K562 (cell line): ENCODE measurements around the gene SPATS2L. TPM values are rescaled to one million over a fixed set of nuclear protein-coding genes. Genes with fewer than 3 reads are reported as not detected.

Experiments used
- ATAC-seq: fragments of 200-7000 bp; cut with Tn5 transposase; 3 replicates; pipeline ENCODE4 v1.9.1; 2020; ENCODE audit warnings: moderate library complexity
- BruUV-seq: library from RNA; stranded (reverse); fragments of 400-500 nt; replicated peaks from 2 replicates; lab custom pipeline; 2021; lab: Mats Ljungman, UMichigan
- CTCF ChIA-PET: fragments of 300-600 bp; formaldehyde crosslinking; extraction: SDS; loops from one replicate; lab custom pipeline; 2021; ENCODE audit warnings: low intra/inter-chr PET ratio; lab: Yijun Ruan, JAX
- POLR2A ChIA-PET: fragments of 300-600, 350-650 bp; sonication (Branson Sonifier 250); formaldehyde crosslinking; extraction: SDS; loops from one replicate; lab custom pipeline; 2021; ENCODE audit warnings: antibody characterized with exemption, inconsistent platforms; lab: Yijun Ruan, JAX
- DNase-seq, 4 experiments: peaks; one replicate each; pipeline versions ENCODE4 v3.0.0 to v3.0.0-alpha.2; 2011 to 2018; ENCODE audit warnings: low spot score in 3 of 4, mixed read lengths in 3 of 4; ENCODE audit errors: extremely low read depth in 1 of 4
- FAIRE-seq: peaks from 2 replicates; lab custom pipeline; 2011; peaks lifted over from hg19 to GRCh38; lab: Jason Lieb, UNC
- H2AFZ ChIP-seq: 2 replicates; pipeline ENCODE4 v1.6.0; 2011; ENCODE audit warnings: low read depth, low read length, control low read depth, inconsistent platforms
- H3K27ac ChIP-seq: fragments of 200-600 bp; 3 replicates; pipeline ENCODE4 v1.8.0; 2011; ENCODE audit warnings: low read depth, mild to moderate bottlenecking, control low read depth, inconsistent platforms, low read length, moderate library complexity, mixed read lengths; ENCODE audit errors: extremely low read depth
- H3K27me3 ChIP-seq, 2 experiments: fragments of 300-600 bp in 1 of 2; 2 replicates in 1 of 2; 3 replicates in 1 of 2; pipeline versions ENCODE4 v1.6.0 to v1.8.0; 2011; ENCODE audit warnings: inconsistent platforms in 2 of 2, low read length in 2 of 2, mild to moderate bottlenecking in 1 of 2, mixed read lengths in 1 of 2, moderate library complexity in 1 of 2; ENCODE audit not compliant: control insufficient read depth in 2 of 2, insufficient read depth in 2 of 2
- H3K36me3 ChIP-seq: fragments of 300-600 bp; 3 replicates; pipeline ENCODE4 v1.8.0; 2011; ENCODE audit warnings: mild to moderate bottlenecking, low read length, inconsistent platforms; ENCODE audit not compliant: control insufficient read depth, insufficient read depth
- H3K4me1 ChIP-seq, 2 experiments: fragments of 200-600 bp in 1 of 2; replicated peaks in 1 of 2; 2 replicates in 1 of 2; 3 replicates in 1 of 2; pipeline versions ENCODE4 v1.5.1 to v1.8.0; 2011; ENCODE audit warnings: inconsistent platforms in 2 of 2, low read length in 2 of 2, mild to moderate bottlenecking in 1 of 2, mixed read lengths in 1 of 2, moderate library complexity in 1 of 2; ENCODE audit not compliant: control insufficient read depth in 2 of 2, insufficient read depth in 2 of 2
- H3K4me2 ChIP-seq: 2 replicates; pipeline ENCODE4 v1.6.1; 2011; ENCODE audit warnings: low read length, control low read depth, inconsistent platforms, mixed read lengths; ENCODE audit not compliant: insufficient read depth
- H3K4me3 ChIP-seq: fragments of 200-600 bp; sonication (generic), shearing (Covaris generic); 2 replicates; pipeline ENCODE4 v1.5.1; 2016; ENCODE audit warnings: control low read depth, inconsistent platforms
- H3K79me2 ChIP-seq: fragments of 200-600 bp; 3 replicates; pipeline ENCODE4 v1.8.0; 2011; ENCODE audit warnings: low read length, inconsistent platforms; ENCODE audit not compliant: control insufficient read depth, insufficient read depth
- H3K9ac ChIP-seq, 2 experiments: 2 replicates each; pipeline versions ENCODE4 v1.6.0 to v1.6.1; 2011; ENCODE audit warnings: low read depth in 2 of 2, low read length in 2 of 2, control low read depth in 1 of 2, inconsistent platforms in 1 of 2, mild to moderate bottlenecking in 1 of 2, mixed read lengths in 1 of 2; ENCODE audit not compliant: insufficient read depth in 1 of 2
- H3K9me1 ChIP-seq: one replicate; pipeline ENCODE4 v1.6.0; 2011; ENCODE audit warnings: inconsistent platforms, mild to moderate bottlenecking, low read length, moderate library complexity; ENCODE audit not compliant: control insufficient read depth, insufficient read depth
- H3K9me3 ChIP-seq: replicated peaks from 2 replicates; pipeline ENCODE4 v1.5.1; 2011; ENCODE audit warnings: low read depth, low read length, inconsistent platforms; ENCODE audit not compliant: control insufficient read depth, insufficient read depth
- H4K20me1 ChIP-seq: replicated peaks from 2 replicates; pipeline ENCODE4 v1.6.1; 2011; ENCODE audit warnings: low read length, inconsistent platforms, mixed read lengths; ENCODE audit not compliant: control insufficient read depth, insufficient read depth
- ARHGAP35 ChIP-seq: fragments of 450-650 bp; IDR thresholded peaks from 2 replicates; pipeline ENCODE4 v1.6.1; 2018; ENCODE audit not compliant: partially characterized antibody
- BHLHE40 ChIP-seq: IDR thresholded peaks from 2 replicates; pipeline ENCODE4 v1.6.1; 2011; ENCODE audit warnings: low read length, improper control_type of control experiment
- BMI1 ChIP-seq: fragments of 150-350 bp; IDR thresholded peaks from 2 replicates; pipeline ENCODE4 v1.6.1; 2014; ENCODE audit warnings: low read length
- MYC ChIP-seq, 2 experiments: fragments of 250-450 bp in 1 of 2; sonication (Bioruptor Pico) in 1 of 2; IDR thresholded peaks; 2 replicates each; pipeline versions ENCODE4 v1.5.1 to v1.6.1; 2012 to 2021; ENCODE audit warnings: low read depth in 2 of 2, borderline replicate concordance in 1 of 2, improper control_type of control experiment in 1 of 2, low read length in 1 of 2, mild to moderate bottlenecking in 1 of 2, moderate library complexity in 1 of 2
- RAD51 ChIP-seq: fragments of 450-650 bp; IDR thresholded peaks from 2 replicates; pipeline ENCODE4 v1.7.1; 2016; ENCODE audit warnings: low read depth, mild to moderate bottlenecking, borderline replicate concordance
- SRSF9 ChIP-seq: fragments of 200-400 bp; formaldehyde crosslinking; IDR thresholded peaks from 2 replicates; pipeline ENCODE4 v1.6.1; 2017; ENCODE audit warnings: low read depth, low read length, borderline replicate concordance
- ZBTB1 ChIP-seq: sonication (generic); formaldehyde crosslinking; IDR thresholded peaks from 2 replicates; pipeline ENCODE4 v1.8.1; 2023; ENCODE audit warnings: missing genetic modification reagents, low read depth, mild to moderate bottlenecking, borderline replicate concordance
- ZBTB7A ChIP-seq: IDR thresholded peaks from 2 replicates; pipeline ENCODE4 v1.6.1; 2011; ENCODE audit warnings: low read depth, mild to moderate bottlenecking, low read length, moderate library complexity, borderline replicate concordance; ENCODE audit not compliant: control insufficient read depth
- ZNF239 ChIP-seq: fragments of 250-450 bp; sonication (Bioruptor Pico); IDR thresholded peaks from 2 replicates; pipeline ENCODE4 v1.4.0; 2020; ENCODE audit warnings: mild to moderate bottlenecking
- WGBS: fragments of 100-300 bp; shearing (Covaris generic); methylation state at CpG from one replicate; pipeline ENCODE4 v1.1.6; 2016; ENCODE audit warnings: low coverage, mixed read lengths; ENCODE audit not compliant: insufficient coverage; ENCODE audit errors: missing lambda C conversion rate; 5-methylcytosine and 5-hydroxymethylcytosine counted together
- in situ Hi-C: fragments of 300-500 bp; cut with MboI; formaldehyde crosslinking; loops from 4 replicates; pipeline ENCODE4 v1.15.0; 2018; ENCODE audit warnings: inconsistent platforms, mixed read lengths
- intact Hi-C: fragments of 100-400 bp; cut with micrococcal nuclease; formaldehyde crosslinking; loops from 2 replicates; pipeline ENCODE4 v1.14.2; 2022
- polyA plus RNA-seq, 8 experiments: library from polyadenylated mRNA; depleted of rRNA in 4 of 8; stranded (reverse) in 5 of 8; unstranded in 3 of 8; fragments of >200 nt; fragmentation: Nextera tagmentation in 2 of 8; fragmentation: Illumina TruSeq in 1 of 8; extraction: Ambion mirVana in 2 of 8; extraction: Trizol in 1 of 8; gene quantifications; 2 replicates each; pipeline versions ENCODE4 v1.2.1 to v1.2.3, GENCODE V29; 2011 to 2014; ENCODE audit warnings: inconsistent platforms in 1 of 8, missing spikeins in 1 of 8
- total RNA-seq, 7 experiments: library from RNA; depleted of rRNA in 6 of 7; stranded (reverse); fragments of >200 nt in 6 of 7; fragmentation: Illumina TruSeq in 2 of 7; extraction: Trizol in 2 of 7; gene quantifications; 2 replicates each; pipeline versions ENCODE4 v1.2.1 to v1.2.3, GENCODE V29; 2011 to 2021; ENCODE audit warnings: low replicate concordance in 1 of 7
- TF ChIP-seq, protein P1 (sequence below): fragments of 250-450 bp; sonication (Bioruptor Pico); IDR thresholded peaks from 2 replicates; pipeline ENCODE4 v1.8.0; 2021; ENCODE audit warnings: moderate library complexity, mild to moderate bottlenecking, inconsistent platforms
- TF ChIP-seq, protein P2 (sequence below): sonication (generic); formaldehyde crosslinking; IDR thresholded peaks from 2 replicates; pipeline ENCODE4 v1.9.0; 2022; ENCODE audit warnings: mild to moderate bottlenecking, missing genetic modification reagents

SPATS2L gene
- total and polyA plus RNA-seq, 9 of the 15 experiments (the other 6 are each of a cell fraction or from before 2014, with no cell fraction given): 11.3 to 41.5 (median 24.9) TPM

DNA sequence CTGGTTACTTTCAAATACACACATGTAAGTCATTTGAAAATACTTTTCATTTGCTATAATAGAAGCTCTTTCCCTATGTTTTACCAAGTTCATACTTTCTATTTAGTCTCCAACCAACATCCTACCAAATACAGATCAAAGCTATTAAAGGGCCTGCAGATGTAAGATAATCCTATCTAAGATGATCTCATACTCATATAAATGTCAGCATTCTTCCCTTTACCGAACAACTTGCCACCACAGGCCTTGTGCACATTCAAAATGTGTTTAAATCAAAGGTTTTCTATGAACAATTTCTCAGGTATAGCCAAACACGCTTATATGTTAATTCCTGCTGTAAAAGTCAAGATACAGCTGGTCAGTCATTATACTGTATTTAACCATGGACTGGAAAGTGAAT, 180.0 kb downstream of the SPATS2L start:
- DNase-seq: no peak
- peaks cover 2% of the 10 kb centered on the region; the same call in 1 of the 2 replicates for H3K9me3 ChIP-seq
- ChIA-PET CTCF (no interaction called here), POLR2A (interaction anchor here (2.2 kb wide), 1 partner anchor 11 kb away, joined by 4 read pairs; no protein-coding TSS in a partner anchor)
- WGBS: 25% methylated on average over 2 of the region's 2 CpGs
- no peaks in the 10 kb centered on the region for H3K9me1 ChIP-seq
- H3K79me2 ChIP-seq: no peaks in the 10 kb centered on the region
- in situ Hi-C loops: loop anchor here (10.0 kb wide), 1 partner anchor 218 kb away; no protein-coding TSS in a partner anchor
- no peak overlapping the region for H3K4me2 ChIP-seq
- H3K27ac ChIP-seq: no peak overlapping the region
- peaks cover 4% of the 10 kb centered on the region; the same call in 2 of the 3 replicates for H3K36me3 ChIP-seq
- ATAC-seq: no peak
- intact Hi-C loops: loop anchor here (10.0 kb wide), 1 partner anchor 128 kb away; no protein-coding TSS in a partner anchor
- no peaks in the 10 kb centered on the region for H3K27me3 ChIP-seq
- TF ChIP-seq, protein P1, sequence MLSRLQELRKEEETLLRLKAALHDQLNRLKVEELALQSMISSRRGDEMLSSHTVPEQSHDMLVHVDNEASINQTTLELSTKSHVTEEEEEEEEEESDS (CRISPR knock-in tag): no peak
- TF ChIP-seq BMI1 (no peak), RAD51 (no peak), SRSF9 (no peak), ZBTB1 (no peak), ARHGAP35 (no peak), BHLHE40 (no peak), MYC (IDR thresholded peaks at IDR 0.05; ENCODE audit: low read depth, low read length) (no peak), MYC (CRISPR knock-in tag; IDR thresholded peaks at IDR 0.05; ENCODE audit: borderline replicate concordance, low read depth) (no peak), ZNF239 (no peak), ZBTB7A (no peak)
- TF ChIP-seq, protein P2, sequence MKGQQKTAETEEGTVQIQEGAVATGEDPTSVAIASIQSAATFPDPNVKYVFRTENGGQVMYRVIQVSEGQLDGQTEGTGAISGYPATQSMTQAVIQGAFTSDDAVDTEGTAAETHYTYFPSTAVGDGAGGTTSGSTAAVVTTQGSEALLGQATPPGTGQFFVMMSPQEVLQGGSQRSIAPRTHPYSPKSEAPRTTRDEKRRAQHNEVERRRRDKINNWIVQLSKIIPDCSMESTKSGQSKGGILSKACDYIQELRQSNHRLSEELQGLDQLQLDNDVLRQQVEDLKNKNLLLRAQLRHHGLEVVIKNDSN (CRISPR knock-in tag): no peak
- BruUV-seq: no TSS peak
- FAIRE-seq: no peak
- no peaks in the 10 kb centered on the region for H4K20me1 ChIP-seq
- peaks cover 1 to 5% of the 10 kb centered on the region in 2 experiments; a peak in 4 of 5 replicates for H3K4me1 ChIP-seq
- no peak overlapping the region for H3K9ac ChIP-seq
- peak overlapping the region; percentile 48; the same call in 1 of the 2 replicates for H2AFZ ChIP-seq
- no peak overlapping the region for H3K4me3 ChIP-seq
